PC-3 (cell line): Measurements from ENCODE around the gene PRRC2B. TPM values are rescaled to one million over a fixed set of nuclear protein-coding genes. Genes with fewer than 3 reads are reported as not detected.
"Not testable (repeated sequence)": the region's sequence is repeated elsewhere in the genome, so short reads cannot be mapped to it uniquely, and the experiment has no call there.

Experiments used
- ATAC-seq: fragments of 200-7000 bp; cut with Tn5 transposase; 2 replicates; pipeline ENCODE4 v1.9.1; 2020; ENCODE audit warnings: mild to moderate bottlenecking, moderate library complexity
- BruUV-seq: library from RNA; stranded (reverse); fragments of 400-500 nt; replicated peaks from 2 replicates; lab custom pipeline; 2021; lab: Mats Ljungman, UMichigan
- CTCF ChIA-PET: fragments of 300-600 bp; sonication (Branson Sonifier 250); formaldehyde crosslinking; loops from one replicate; lab custom pipeline; 2022; ENCODE audit warnings: antibody characterized with exemption; lab: Charles Lee
- POLR2A ChIA-PET: fragments of 300-600 bp; sonication (Branson Sonifier 250); formaldehyde crosslinking; loops from one replicate; lab custom pipeline; 2022; ENCODE audit warnings: antibody characterized with exemption; ENCODE audit not compliant: unreplicated experiment; lab: Charles Lee
- DNase-seq: peaks from one replicate; pipeline ENCODE4 v3.0.0-alpha.2; 2015
- H2AFZ ChIP-seq: fragments of 300-600 bp; sonication (generic); 2 replicates; pipeline ENCODE4 v1.6.0; 2016; ENCODE audit warnings: antibody characterized with exemption, low read length
- H3F3A ChIP-seq: fragments of 300-600 bp; sonication (generic); one replicate; pipeline ENCODE4 v1.6.0; 2017; ENCODE audit warnings: antibody characterized with exemption, low read length, control low read depth, mild to moderate bottlenecking; ENCODE audit not compliant: unreplicated experiment
- H3K27ac ChIP-seq: fragments of 300-600 bp; sonication (generic); 2 replicates; pipeline ENCODE4 v1.5.1; 2016; ENCODE audit warnings: mild to moderate bottlenecking, low read length
- H3K27me3 ChIP-seq: fragments of 300-600 bp; sonication (generic); 2 replicates; pipeline ENCODE4 v1.6.1; 2016; ENCODE audit warnings: low read length, mixed read lengths
- H3K36me3 ChIP-seq: fragments of 300-600 bp; sonication (generic); 2 replicates; pipeline ENCODE4 v1.6.1; 2016; ENCODE audit warnings: low read depth, mixed run types, low read length, mixed read lengths
- H3K4me1 ChIP-seq: fragments of 300-600 bp; sonication (generic); 2 replicates; pipeline ENCODE4 v1.5.1; 2016; ENCODE audit warnings: low read length; ENCODE audit not compliant: insufficient read depth
- H3K4me2 ChIP-seq: fragments of 300-600 bp; sonication (generic); 2 replicates; pipeline ENCODE4 v1.6.0; 2016; ENCODE audit warnings: low read length
- H3K4me3 ChIP-seq: fragments of 300-600 bp; sonication (generic); 2 replicates; pipeline ENCODE4 v1.5.1; 2016; ENCODE audit warnings: mild to moderate bottlenecking, low read length, mixed read lengths
- H3K79me2 ChIP-seq: fragments of 300-600 bp; sonication (generic); 2 replicates; pipeline ENCODE4 v1.6.1; 2017; ENCODE audit warnings: low read length, mixed read lengths
- H3K9ac ChIP-seq: fragments of 300-600 bp; sonication (generic); 2 replicates; pipeline ENCODE4 v1.6.0; 2016; ENCODE audit warnings: mild to moderate bottlenecking, low read length
- H3K9me2 ChIP-seq: fragments of 300-600 bp; sonication (generic); replicated peaks from 2 replicates; pipeline ENCODE4 v1.6.1; 2016; ENCODE audit warnings: mixed run types, low read length, mixed read lengths
- H3K9me3 ChIP-seq: fragments of 300-600 bp; sonication (generic); 2 replicates; pipeline ENCODE4 v1.6.1; 2016; ENCODE audit warnings: low read length, mixed read lengths
- H4K20me1 ChIP-seq: fragments of 300-600 bp; sonication (generic); 2 replicates; pipeline ENCODE4 v1.6.1; 2016; ENCODE audit warnings: low read length, mixed read lengths
- CTCF ChIP-seq: fragments of 300-600 bp; sonication (generic); conservative IDR thresholded peaks from 2 replicates; pipeline ENCODE4 v1.5.1; 2017; ENCODE audit warnings: antibody characterized with exemption, low read depth, mild to moderate bottlenecking, low read length
- EZH2 ChIP-seq: fragments of 300-600 bp; sonication (generic); IDR thresholded peaks from one replicate; pipeline ENCODE4 v1.6.1; 2017; ENCODE audit warnings: antibody characterized with exemption, mild to moderate bottlenecking, low read length; ENCODE audit not compliant: unreplicated experiment
- EZH2phosphoT487 ChIP-seq: fragments of 300-600 bp; sonication (generic); IDR thresholded peaks from 2 replicates; pipeline ENCODE4 v1.6.1; 2018; ENCODE audit warnings: mild to moderate bottlenecking, antibody characterized with exemption, low read length, borderline replicate concordance
- intact Hi-C: fragments of 100-400 bp; cut with micrococcal nuclease; formaldehyde crosslinking; loops from 2 replicates; pipeline ENCODE4 v1.9.0; 2023
- total RNA-seq: library from RNA; depleted of rRNA; stranded (reverse); fragments of >200 nt; gene quantifications from 2 replicates; pipeline ENCODE4 v1.2.3, GENCODE V29; 2014

PRRC2B gene
- total RNA-seq, 1 experiment from 2014 or later: 46.9 TPM

GRCh38 chr9:131395157-131396098 is 1.5 kb downstream of the PRRC2B start:
- CTCF ChIA-PET: interaction anchor here (0.5 kb wide), 1 partner anchor 22 kb away, joined by 3 read pairs; no protein-coding TSS in a partner anchor
- H3K9me2 ChIP-seq: no peaks in the 10 kb centered on the region
- peaks cover 27% of the 10 kb centered on the region for H3K4me1 ChIP-seq
- POLR2A ChIA-PET: interaction anchor here (0.7 kb wide), 2 partner anchors 11 to 27 kb away, joined by 3 to 7 read pairs; no protein-coding TSS in a partner anchor
- DNase-seq: peak; percentile 16
- H3K4me2 ChIP-seq: peak overlapping the region; percentile 96
- intact Hi-C loops: loop anchor here (2.0 kb wide), 1 partner anchor 27 kb away; no protein-coding TSS in a partner anchor
- H3K36me3 ChIP-seq: no peaks in the 10 kb centered on the region
- peaks cover 48% of the 10 kb centered on the region for H4K20me1 ChIP-seq
- peak; percentile 13 for ATAC-seq
- no peaks in the 10 kb centered on the region for H3F3A ChIP-seq
- no peaks in the 10 kb centered on the region for H3K9me3 ChIP-seq
- H3K4me3 ChIP-seq: peak overlapping the region; percentile 98
- H3K27ac ChIP-seq: no peak overlapping the region
- H3K27me3 ChIP-seq: no peaks in the 10 kb centered on the region
- no peak for TF ChIP-seq EZH2phosphoT487
- no peak for TF ChIP-seq CTCF
- TF ChIP-seq EZH2: no peak
- TSS peak; percentile 46 for BruUV-seq
- H2AFZ ChIP-seq: no peak overlapping the region
- H3K9ac ChIP-seq: peak overlapping the region; percentile 90
- peaks cover 60% of the 10 kb centered on the region for H3K79me2 ChIP-seq

GRCh38 chr9:131396099-131396479 is 2.2 kb downstream of the PRRC2B start:
- H2AFZ ChIP-seq, H3K9ac ChIP-seq, H3K9me3 ChIP-seq, H3F3A ChIP-seq, H3K36me3 ChIP-seq, H3K9me2 ChIP-seq, intact Hi-C loops, H3K27ac ChIP-seq, DNase-seq, ATAC-seq, POLR2A ChIA-PET, H3K27me3 ChIP-seq, BruUV-seq: not testable (repeated sequence)
- H3K4me2 ChIP-seq: peak overlapping the region; percentile 96
- CTCF ChIA-PET: interaction anchor here (1.0 kb wide), 1 partner anchor 47 kb away, joined by 3 read pairs; no protein-coding TSS in a partner anchor
- peaks cover 27% of the 10 kb centered on the region for H3K4me1 ChIP-seq
- H3K79me2 ChIP-seq: peaks cover 66% of the 10 kb centered on the region
- peak overlapping the region; percentile 98 for H3K4me3 ChIP-seq
- peaks cover 52% of the 10 kb centered on the region for H4K20me1 ChIP-seq

GRCh38 chr9:131396626-131397025 is 2.7 kb downstream of the PRRC2B start:
- Histone ChIP-seq H3K9me2 (no peaks in the 10 kb centered on the region), H3K27me3 (no peaks in the 10 kb centered on the region), H3K36me3 (no peaks in the 10 kb centered on the region), H2AFZ (no peak overlapping the region), H3K27ac (no peak overlapping the region), H3K9me3 (no peaks in the 10 kb centered on the region), H3K4me1 (peaks cover 27% of the 10 kb centered on the region), H3K4me2 (peak overlapping the region; percentile 96), H3K4me3 (peak overlapping the region; percentile 98), H3F3A (no peaks in the 10 kb centered on the region), H3K9ac (peak overlapping the region; percentile 20; the same call in 1 of the 2 replicates), H4K20me1 (peaks cover 52% of the 10 kb centered on the region), H3K79me2 (peaks cover 72% of the 10 kb centered on the region)
- intact Hi-C loops: no loop called here
- DNase-seq (no peak), ATAC-seq (no peak)
- ChIA-PET CTCF (interaction anchor here (1.0 kb wide), 1 partner anchor 47 kb away, joined by 3 read pairs; no protein-coding TSS in a partner anchor), POLR2A (no interaction called here)
- no peak for TF ChIP-seq EZH2
- no peak for TF ChIP-seq CTCF
- TF ChIP-seq EZH2phosphoT487: no peak
- BruUV-seq: no TSS peak
